ENCODE results near the gene EFNA2. TPM values are rescaled to one million over a fixed set of nuclear protein-coding genes. Genes with fewer than 3 reads are reported as not detected.

The EFNA2 gene
- total RNA-seq, 2 donors from 2014 or later: not detected

GRCh38 chr19:1266916-1267476 lies 18.7 kb upstream of the EFNA2 start:
- Histone ChIP-seq H3K27ac (peak overlapping the region; percentile 88 to 93), H3K9me3 (no peaks in the 10 kb centered on the region), H3K36me3 (peaks cover 16% of the 10 kb centered on the region), H3K4me1 (peaks cover 0 to 73% of the 10 kb centered on the region in 2 donors), H3K27me3 (no peaks in the 10 kb centered on the region), H3K4me3 (peak overlapping the region; percentile 40 to 59)
- DNase-seq (ENCODE audit: low spot score): no peak
- TF ChIP-seq CTCF (IDR thresholded peaks at IDR 0.05): peak; percentile 96 to 99

GRCh38 chr19:1267477-1268225 lies 18.0 kb upstream of the EFNA2 start:
- Histone ChIP-seq H3K27me3 (no peaks in the 10 kb centered on the region), H3K36me3 (peaks cover 22% of the 10 kb centered on the region), H3K27ac (peak overlapping the region; percentile 88 to 94), H3K4me3 (peak overlapping the region in 1 of 2 donors; percentile 59), H3K4me1 (peaks cover 0 to 73% of the 10 kb centered on the region in 2 donors), H3K9me3 (no peaks in the 10 kb centered on the region)
- no peak for DNase-seq (ENCODE audit: low spot score)
- TF ChIP-seq CTCF (IDR thresholded peaks at IDR 0.05): no peak

GRCh38 chr19:1268226-1269064 lies 17.2 kb upstream of the EFNA2 start:
- Histone ChIP-seq H3K4me1 (peaks cover 0 to 79% of the 10 kb centered on the region in 2 donors), H3K36me3 (peaks cover 30% of the 10 kb centered on the region), H3K27ac (peak overlapping the region; percentile 88 to 94), H3K27me3 (no peaks in the 10 kb centered on the region), H3K4me3 (peak overlapping the region in 1 of 2 donors; percentile 61), H3K9me3 (no peaks in the 10 kb centered on the region)
- no peak for TF ChIP-seq CTCF (IDR thresholded peaks at IDR 0.05)
- DNase-seq (ENCODE audit: low spot score): no peak

- DNase-seq (ENCODE audit: low spot score): peak; percentile 100
- peaks cover 0 to 85% of the 10 kb centered on the region in 2 donors for H3K4me1 ChIP-seq
- H3K9me3 ChIP-seq: no peaks in the 10 kb centered on the region
- H3K27ac ChIP-seq: peak within 1 kb of the TSS; percentile 88 to 94
- H3K27me3 ChIP-seq: no peaks in the 10 kb centered on the region
- peaks cover 37% of the 10 kb centered on the region for H3K36me3 ChIP-seq
- H3K4me3 ChIP-seq: peak within 1 kb of the TSS; percentile 61 to 62
- TF ChIP-seq CTCF (IDR thresholded peaks at IDR 0.05): no peak
Observed at GRCh38 chr19:1269065-1269477, 16.6 kb upstream of the EFNA2 start, which contains the start of gene CIRBP. Gene CIRBP (plus strand): TSS chr19:1269332. CDS start chr19:1270934, 1,602 bp downstream.

GRCh38 chr19:1269478-1270212 lies 16.0 kb upstream of the EFNA2 start:
- peak; percentile 90 for DNase-seq (ENCODE audit: low spot score)
- Histone ChIP-seq H3K4me3 (peak overlapping the region; percentile 61 to 62), H3K4me1 (peaks cover 0 to 91% of the 10 kb centered on the region in 2 donors), H3K36me3 (peaks cover 42% of the 10 kb centered on the region), H3K27ac (peak overlapping the region; percentile 88 to 94), H3K9me3 (no peaks in the 10 kb centered on the region), H3K27me3 (no peaks in the 10 kb centered on the region)
- peak in 1 of 2 donors; percentile 37 for TF ChIP-seq CTCF (IDR thresholded peaks at IDR 0.05)

Data from right atrium auricular region (tissue), 2 donors.